Fibroblast of mammary gland (primary cell): ENCODE measurements around the gene STARD10.

ENCODE experiments used
- DNase-seq: peaks from one replicate; pipeline ENCODE4 v3.0.0-alpha.2; 2010; ENCODE audit warnings: low read depth
- H3K4me3 ChIP-seq: 2 replicates; pipeline ENCODE4 v1.5.1; 2011; ENCODE audit warnings: low read depth, mild to moderate bottlenecking, low read length, moderate library complexity; ENCODE audit not compliant: control insufficient read depth
- TF ChIP-seq, protein P1 (sequence below): conservative IDR thresholded peaks from 2 replicates; pipeline ENCODE4 v1.5.1; 2011; ENCODE audit warnings: low read depth, low read length, inconsistent platforms; ENCODE audit not compliant: control insufficient read depth, insufficient read depth

The STARD10 gene

DNA sequence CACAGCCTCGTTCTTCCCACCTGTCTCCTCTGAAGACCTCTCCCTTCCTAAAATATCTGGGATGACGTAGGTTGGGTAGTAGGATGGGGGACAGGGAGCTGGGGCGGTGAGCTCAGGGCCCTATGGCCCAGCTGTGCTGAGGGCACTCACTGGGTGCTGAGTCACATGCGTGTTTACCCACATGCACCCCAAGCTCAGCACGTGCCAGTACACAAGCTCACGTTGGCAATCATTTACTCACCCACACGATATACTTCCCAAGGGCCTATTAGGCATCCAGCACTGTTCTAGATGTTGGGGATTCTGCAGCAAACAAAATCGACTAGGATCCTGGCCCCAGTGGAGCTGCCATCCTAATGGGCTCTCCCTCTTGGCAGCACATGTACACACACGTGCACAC, 70.3 kb downstream of the STARD10 start:
- TF ChIP-seq, protein P1, sequence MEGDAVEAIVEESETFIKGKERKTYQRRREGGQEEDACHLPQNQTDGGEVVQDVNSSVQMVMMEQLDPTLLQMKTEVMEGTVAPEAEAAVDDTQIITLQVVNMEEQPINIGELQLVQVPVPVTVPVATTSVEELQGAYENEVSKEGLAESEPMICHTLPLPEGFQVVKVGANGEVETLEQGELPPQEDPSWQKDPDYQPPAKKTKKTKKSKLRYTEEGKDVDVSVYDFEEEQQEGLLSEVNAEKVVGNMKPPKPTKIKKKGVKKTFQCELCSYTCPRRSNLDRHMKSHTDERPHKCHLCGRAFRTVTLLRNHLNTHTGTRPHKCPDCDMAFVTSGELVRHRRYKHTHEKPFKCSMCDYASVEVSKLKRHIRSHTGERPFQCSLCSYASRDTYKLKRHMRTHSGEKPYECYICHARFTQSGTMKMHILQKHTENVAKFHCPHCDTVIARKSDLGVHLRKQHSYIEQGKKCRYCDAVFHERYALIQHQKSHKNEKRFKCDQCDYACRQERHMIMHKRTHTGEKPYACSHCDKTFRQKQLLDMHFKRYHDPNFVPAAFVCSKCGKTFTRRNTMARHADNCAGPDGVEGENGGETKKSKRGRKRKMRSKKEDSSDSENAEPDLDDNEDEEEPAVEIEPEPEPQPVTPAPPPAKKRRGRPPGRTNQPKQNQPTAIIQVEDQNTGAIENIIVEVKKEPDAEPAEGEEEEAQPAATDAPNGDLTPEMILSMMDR, result no peak
- no peak overlapping the region for H3K4me3 ChIP-seq
- peak; percentile 19 for DNase-seq

DNA sequence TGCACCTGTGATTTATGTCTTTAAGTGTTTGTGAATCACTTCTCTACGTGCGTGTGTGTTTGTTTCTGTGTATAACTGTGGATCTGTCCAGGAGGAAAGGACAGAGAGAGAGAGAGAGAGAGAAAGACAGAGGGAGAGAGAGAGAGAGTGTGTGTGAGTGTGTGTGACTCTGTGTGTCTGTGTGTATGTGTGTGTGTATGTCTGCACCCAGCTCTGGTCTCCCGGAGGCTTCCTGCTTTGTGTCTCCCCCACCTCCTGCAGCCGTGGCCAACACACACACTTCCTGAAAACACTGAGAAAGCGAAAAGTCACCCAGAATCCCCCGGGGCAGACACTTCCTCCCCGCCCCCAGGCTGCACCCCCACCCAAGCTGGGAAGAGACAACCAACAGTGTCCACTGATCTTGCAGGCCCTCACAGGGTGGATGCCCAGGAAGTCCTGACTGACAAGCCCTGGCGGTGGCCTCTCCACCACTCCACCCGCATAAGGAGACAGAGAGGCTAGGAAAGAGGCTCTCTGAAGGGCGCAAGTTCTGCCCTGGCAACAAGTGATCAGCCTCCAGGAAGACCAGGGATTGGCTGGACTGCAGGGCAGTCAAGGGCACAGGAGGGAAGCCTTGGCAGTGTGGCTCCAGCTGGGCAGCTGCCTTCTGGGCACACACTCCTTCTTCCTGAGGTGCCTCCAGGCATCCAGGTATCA, 71.6 kb downstream of the STARD10 start:
- TF ChIP-seq, protein P1, result no peak
- peak; percentile 85 for DNase-seq
- peak overlapping the region; percentile 70 for H3K4me3 ChIP-seq

DNA sequence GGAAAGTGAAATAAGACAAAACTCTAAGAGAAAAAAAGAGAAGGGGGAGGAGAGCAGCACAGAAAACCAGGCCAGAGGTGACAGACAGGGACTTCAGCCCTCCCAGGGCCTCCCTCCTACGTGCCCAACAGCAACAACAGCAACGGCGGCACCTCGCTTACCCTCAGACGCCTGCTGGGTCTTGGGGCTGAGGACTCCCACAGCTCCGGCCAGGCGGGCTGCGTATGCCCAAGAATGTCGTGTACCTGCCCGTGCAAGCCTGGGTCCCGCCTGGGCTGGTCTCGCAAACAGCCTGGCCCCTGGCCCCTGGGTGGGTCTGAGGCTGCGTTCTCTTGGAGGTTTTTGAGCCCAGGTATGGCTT, 72.2 kb downstream of the STARD10 start:
- DNase-seq, result peak; percentile 38
- H3K4me3 ChIP-seq, result peak overlapping the region; percentile 70
- TF ChIP-seq, protein P1, result no peak

DNA sequence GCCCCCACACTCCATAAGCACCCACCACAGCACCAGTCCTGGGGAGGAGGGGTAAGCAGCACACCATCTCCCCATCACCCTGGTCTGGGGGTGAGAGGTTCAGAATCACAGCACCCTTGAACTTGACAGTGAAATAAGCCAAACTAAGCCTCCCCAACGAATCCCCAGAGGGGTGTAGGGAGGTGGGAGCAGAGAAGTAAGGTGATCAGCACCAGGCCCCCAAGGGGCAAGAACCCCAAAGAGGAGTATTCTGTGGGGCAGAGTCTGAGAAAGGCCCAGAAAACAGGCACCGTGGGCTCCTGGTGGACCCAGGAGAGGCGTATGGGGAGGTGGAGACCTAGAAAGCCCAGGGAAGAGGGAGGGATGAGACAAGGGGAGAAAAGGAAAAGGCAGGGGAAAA, 72.6 kb downstream of the STARD10 start:
- peak overlapping the region; percentile 70 for H3K4me3 ChIP-seq
- no peak for DNase-seq
- TF ChIP-seq, protein P1, result no peak

DNA sequence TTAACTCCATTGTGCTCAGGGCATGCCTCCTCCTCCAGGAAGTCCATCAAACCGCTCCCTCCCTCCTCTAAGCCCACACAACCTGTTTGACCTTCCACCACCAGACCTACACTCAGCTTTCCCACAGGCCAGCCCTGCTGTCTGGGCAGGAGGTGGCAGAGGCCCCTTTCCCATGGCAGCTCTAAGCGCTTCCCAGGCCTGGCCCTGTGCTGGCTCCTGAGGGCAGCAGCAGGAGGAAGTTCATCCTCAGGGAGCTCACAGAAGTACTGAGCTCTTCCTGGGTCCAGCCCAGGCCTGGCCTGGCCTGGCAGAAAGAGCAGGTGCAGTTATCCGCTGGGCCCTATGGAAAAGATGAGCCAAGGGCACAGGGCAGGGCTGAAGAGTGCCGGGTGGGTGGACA, 73.1 kb downstream of the STARD10 start:
- DNase-seq, result no peak
- H3K4me3 ChIP-seq, result peak overlapping the region; percentile 70
- TF ChIP-seq, protein P1, result no peak

DNA sequence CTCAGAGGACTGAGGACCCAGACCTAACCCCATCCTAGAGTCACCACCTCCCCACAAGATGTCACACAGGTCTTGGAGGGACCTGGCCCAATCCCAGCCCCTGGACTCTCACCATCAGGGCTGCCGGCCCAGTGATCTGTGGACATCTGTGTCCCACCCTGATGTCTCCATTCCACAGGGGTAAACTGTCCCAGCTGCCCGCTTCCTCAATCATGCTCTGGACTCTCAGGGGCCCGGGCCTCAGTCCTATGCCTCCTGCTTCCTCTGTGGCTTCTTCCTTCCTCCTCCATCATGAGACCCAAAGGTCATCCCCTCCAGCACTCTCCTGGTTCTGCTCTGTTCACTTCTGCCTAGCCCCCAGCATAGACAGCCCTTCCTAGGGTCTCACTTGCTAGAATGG, 73.8 kb downstream of the STARD10 start:
- no peak for DNase-seq
- no peak overlapping the region for H3K4me3 ChIP-seq
- TF ChIP-seq, protein P1, result no peak

DNA sequence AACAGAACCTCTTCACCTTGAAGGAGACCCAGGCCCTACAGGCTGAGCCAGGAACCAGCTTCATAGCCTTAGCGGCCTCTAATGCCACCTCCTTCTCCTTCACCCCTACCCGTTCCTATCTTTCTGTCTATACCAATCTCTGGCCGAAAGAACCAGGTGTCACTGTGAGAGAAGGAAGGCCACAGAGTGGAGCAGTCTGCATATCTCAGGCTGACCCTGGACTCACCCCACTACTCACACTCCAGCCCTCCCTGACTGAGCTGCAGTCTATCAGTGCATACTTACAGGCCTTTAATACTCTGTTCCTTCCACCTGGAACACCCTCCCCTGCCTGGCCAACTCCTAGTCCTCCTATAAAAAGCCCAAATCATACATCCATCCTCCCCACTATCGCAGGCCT, 74.3 kb downstream of the STARD10 start:
- DNase-seq, result no peak
- TF ChIP-seq, protein P1, result no peak
- no peak overlapping the region for H3K4me3 ChIP-seq
